IPS-18a (cell line): Measurements from ENCODE around the gene ETV3.

ENCODE experiments used
- H3K27ac ChIP-seq: one replicate; pipeline ENCODE4 v1.5.1; 2013; ENCODE audit warnings: low read length
- H3K27me3 ChIP-seq: one replicate; pipeline ENCODE4 v1.6.1; 2013; ENCODE audit warnings: mild to moderate bottlenecking, low read length; ENCODE audit not compliant: control insufficient read depth, insufficient read depth
- H3K36me3 ChIP-seq: one replicate; pipeline ENCODE4 v1.6.1; 2013; ENCODE audit warnings: low read depth, low read length; ENCODE audit not compliant: control insufficient read depth
- H3K4me1 ChIP-seq: one replicate; pipeline ENCODE4 v1.6.1; 2013; ENCODE audit warnings: low read depth, low read length; ENCODE audit not compliant: control insufficient read depth
- H3K4me3 ChIP-seq: one replicate; pipeline ENCODE4 v1.5.1; 2013; ENCODE audit warnings: low read length
- H3K9ac ChIP-seq: one replicate; pipeline ENCODE4 v1.6.1; 2013; ENCODE audit warnings: mild to moderate bottlenecking, low read length, moderate library complexity
- H3K9me3 ChIP-seq: one replicate; pipeline ENCODE4 v1.6.1; 2013; ENCODE audit warnings: low read depth, low read length; ENCODE audit not compliant: control insufficient read depth

The ETV3 gene

DNA sequence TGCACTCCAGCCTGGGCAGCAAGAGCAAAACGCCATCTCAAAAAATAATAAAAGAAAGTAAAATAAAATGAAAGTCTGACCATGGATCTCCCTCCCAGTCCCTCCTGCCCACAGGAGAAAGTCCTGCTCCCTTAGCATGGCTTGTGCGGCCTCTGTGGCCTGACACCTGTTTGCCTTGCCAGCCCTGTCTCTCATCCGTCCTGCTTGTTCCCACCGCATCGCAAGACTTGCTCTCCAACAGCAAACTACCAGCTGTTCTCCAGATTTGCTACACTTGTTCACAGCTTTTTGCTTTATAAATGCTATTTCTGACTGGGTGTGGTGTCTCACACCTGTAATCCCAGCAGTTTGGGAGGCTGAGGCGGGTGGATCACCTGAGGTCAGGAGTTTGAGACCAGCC lies 41.3 kb downstream of the ETV3 start:
- no peaks in the 10 kb centered on the region for H3K36me3 ChIP-seq
- no peak overlapping the region for H3K4me3 ChIP-seq
- H3K4me1 ChIP-seq: no peaks in the 10 kb centered on the region
- H3K9me3 ChIP-seq: no peaks in the 10 kb centered on the region
- no peak overlapping the region for H3K9ac ChIP-seq
- H3K27ac ChIP-seq: no peak overlapping the region
- no peaks in the 10 kb centered on the region for H3K27me3 ChIP-seq

DNA sequence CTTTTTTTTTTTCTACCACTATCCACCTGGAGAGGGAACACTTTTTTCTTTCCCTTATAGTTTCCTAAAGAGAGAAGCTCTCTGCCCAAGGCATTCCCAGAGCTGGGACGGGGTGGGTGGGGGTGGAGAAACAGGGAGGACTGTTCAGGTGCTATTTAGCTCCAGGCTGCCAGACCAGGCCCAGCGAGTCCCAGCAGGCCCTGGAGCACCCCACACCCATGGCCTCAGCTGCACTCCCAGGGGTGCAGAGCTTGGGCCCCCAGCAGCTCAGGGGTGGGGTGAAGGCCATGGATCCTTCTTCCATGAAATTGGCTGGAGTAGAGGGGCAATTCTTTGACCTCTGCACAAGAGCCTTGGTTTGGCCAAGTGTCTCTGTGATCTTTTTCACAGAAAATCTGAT lies 42.6 kb downstream of the ETV3 start:
- Histone ChIP-seq H3K9me3 (no peaks in the 10 kb centered on the region), H3K36me3 (no peaks in the 10 kb centered on the region), H3K27ac (no peak overlapping the region), H3K4me1 (peaks cover 1% of the 10 kb centered on the region), H3K9ac (no peak overlapping the region), H3K4me3 (no peak overlapping the region), H3K27me3 (no peaks in the 10 kb centered on the region)

DNA sequence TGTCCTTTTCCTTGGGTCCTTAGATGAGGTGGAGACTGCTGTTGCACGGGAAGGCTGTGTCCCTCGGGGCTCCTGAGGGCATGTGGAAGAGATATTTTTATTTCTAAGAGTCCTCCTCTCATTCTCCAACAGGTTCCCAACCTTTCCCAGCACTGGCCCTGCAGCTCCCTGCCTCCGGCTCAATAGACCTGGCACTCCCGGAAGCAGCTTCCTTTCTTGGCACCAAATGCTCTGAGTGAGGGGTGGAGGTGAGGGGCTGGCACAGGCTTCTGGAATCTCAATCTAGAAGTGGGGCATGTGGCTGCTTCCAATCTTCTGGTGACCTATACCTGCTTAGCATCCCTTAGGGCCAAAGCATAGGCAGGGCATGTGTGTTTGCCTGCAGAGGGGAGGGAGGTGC lies 43.1 kb downstream of the ETV3 start:
- H3K36me3 ChIP-seq: no peaks in the 10 kb centered on the region
- H3K27ac ChIP-seq: no peak overlapping the region
- no peak overlapping the region for H3K9ac ChIP-seq
- H3K9me3 ChIP-seq: no peaks in the 10 kb centered on the region
- H3K4me3 ChIP-seq: no peak overlapping the region
- no peaks in the 10 kb centered on the region for H3K27me3 ChIP-seq
- peaks cover 5% of the 10 kb centered on the region for H3K4me1 ChIP-seq

DNA sequence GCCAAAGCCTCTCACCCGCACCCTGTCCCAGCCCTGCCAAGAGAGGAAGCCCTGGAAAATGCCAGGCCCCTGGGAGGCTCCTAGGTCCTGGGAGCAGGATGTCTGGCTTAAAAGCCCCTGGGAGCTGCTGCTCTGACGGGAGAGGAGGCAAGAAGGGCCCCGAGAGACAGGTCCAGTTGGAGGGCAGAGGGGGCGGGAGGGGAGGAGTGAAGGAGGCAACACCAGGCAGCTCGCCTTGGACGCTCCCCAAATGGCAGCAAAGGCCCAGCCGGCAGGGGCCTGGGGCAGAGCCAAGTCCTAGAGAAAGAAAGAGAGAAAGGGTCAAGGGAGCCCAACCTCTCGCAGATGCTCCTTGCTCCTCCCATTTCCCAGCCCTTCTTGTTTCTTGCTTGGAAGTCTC lies 45.4 kb downstream of the ETV3 start:
- Histone ChIP-seq H3K36me3 (no peaks in the 10 kb centered on the region), H3K4me3 (no peak overlapping the region), H3K27ac (no peak overlapping the region), H3K9me3 (no peaks in the 10 kb centered on the region), H3K27me3 (no peaks in the 10 kb centered on the region), H3K4me1 (peaks cover 5% of the 10 kb centered on the region), H3K9ac (no peak overlapping the region)

DNA sequence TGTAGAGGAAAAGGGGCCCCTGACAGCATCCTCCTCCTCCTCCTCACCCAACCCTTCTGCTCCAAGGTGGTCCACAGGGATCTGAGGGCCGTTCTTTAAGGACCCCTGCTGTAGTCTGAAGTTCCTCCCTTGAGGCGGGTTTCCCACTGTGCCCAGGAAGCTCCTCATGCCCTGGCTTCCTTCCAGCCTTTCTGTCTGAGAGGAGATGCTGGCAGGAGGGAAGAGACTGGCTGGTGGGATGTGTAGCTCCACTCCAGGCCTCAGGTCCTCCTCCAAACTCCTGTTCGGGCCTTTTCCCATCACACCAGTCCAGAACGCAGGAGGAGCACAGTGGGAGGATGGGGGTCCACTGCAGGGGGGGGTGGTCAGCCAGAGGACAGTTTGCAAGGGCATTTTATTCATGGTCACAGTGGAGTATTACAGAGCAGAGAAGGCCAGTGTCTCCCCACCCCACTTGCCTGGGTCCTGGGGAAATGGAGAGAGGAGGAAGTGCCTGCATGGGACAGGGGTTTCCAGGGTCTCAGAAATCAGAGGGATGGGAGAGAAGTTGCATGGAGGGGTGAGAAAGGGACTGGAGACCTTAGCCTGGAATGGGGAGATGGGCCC lies 46.4 kb downstream of the ETV3 start:
- H3K9me3 ChIP-seq: no peaks in the 10 kb centered on the region
- no peaks in the 10 kb centered on the region for H3K36me3 ChIP-seq
- no peak overlapping the region for H3K27ac ChIP-seq
- peaks cover 5% of the 10 kb centered on the region for H3K4me1 ChIP-seq
- no peak overlapping the region for H3K9ac ChIP-seq
- H3K27me3 ChIP-seq: no peaks in the 10 kb centered on the region
- H3K4me3 ChIP-seq: no peak overlapping the region

DNA sequence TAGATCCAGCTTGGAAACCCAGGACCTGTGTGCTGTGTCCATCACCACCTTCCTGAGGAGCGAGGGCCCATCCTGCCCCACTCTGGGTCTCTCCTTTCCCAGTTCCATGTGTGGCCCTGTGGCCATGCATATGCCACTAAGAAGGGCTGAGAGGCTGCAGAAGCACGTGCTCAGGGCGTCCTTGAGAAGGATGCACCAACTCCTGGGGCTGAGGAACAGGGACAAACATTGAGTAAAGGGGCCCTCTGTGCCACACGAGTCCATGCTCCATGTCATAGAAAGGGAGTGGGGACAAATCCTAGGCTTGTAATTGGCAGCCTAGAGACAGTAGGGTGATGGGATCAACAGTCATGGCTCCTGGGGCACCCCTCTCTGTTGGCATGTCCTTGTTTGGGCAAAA lies 47.0 kb downstream of the ETV3 start:
- peaks cover 5% of the 10 kb centered on the region for H3K4me1 ChIP-seq
- H3K9ac ChIP-seq: no peak overlapping the region
- no peaks in the 10 kb centered on the region for H3K9me3 ChIP-seq
- H3K36me3 ChIP-seq: no peaks in the 10 kb centered on the region
- H3K27ac ChIP-seq: no peak overlapping the region
- no peak overlapping the region for H3K4me3 ChIP-seq
- no peaks in the 10 kb centered on the region for H3K27me3 ChIP-seq

DNA sequence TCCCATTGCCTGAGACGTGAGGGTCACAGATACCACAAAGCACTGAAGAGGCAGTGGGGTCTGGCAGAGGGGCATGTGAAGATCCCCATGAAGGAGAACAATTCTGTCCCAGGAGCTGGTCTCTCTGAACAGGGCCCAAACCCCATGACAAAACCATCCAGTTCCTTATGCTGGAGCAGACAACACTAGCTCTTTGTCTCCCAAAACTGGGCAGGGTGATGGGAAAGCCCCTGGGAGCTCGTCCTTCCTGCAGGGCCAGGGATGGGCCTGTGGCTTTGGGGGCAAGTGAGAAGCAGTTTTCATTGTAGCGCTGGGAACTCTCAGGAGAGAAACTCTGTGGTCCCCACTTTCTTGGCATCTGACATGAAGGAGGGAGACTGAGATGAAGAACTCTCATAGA lies 47.4 kb downstream of the ETV3 start:
- Histone ChIP-seq H3K27me3 (no peaks in the 10 kb centered on the region), H3K4me1 (peaks cover 5% of the 10 kb centered on the region), H3K9ac (no peak overlapping the region), H3K36me3 (no peaks in the 10 kb centered on the region), H3K27ac (no peak overlapping the region), H3K4me3 (no peak overlapping the region), H3K9me3 (no peaks in the 10 kb centered on the region)

DNA sequence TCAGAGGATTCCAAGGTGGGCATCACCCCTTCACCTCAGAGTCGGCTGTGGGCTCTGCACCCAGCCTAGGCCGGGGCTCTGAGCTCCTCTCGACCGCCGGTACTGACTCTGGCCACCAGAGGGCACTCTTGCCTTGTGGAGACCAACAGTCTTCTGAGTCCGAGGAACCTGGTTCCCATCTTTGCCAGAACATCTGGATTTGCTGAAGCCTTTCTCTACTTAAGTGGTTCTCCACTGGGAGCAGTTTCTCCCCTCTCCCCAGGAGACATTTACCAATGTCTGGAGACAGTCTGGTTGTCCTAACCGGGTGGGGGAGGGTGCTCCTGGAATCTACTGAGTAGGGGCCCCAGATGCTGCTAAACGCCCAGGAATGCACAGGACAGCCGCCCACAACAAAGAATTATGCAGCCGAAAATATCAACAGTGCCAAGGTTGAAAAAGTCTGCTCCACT lies 48.0 kb downstream of the ETV3 start:
- H3K36me3 ChIP-seq: no peaks in the 10 kb centered on the region
- H3K4me3 ChIP-seq: no peak overlapping the region
- H3K4me1 ChIP-seq: peaks cover 5% of the 10 kb centered on the region
- no peak overlapping the region for H3K9ac ChIP-seq
- no peak overlapping the region for H3K27ac ChIP-seq
- H3K9me3 ChIP-seq: no peaks in the 10 kb centered on the region
- no peaks in the 10 kb centered on the region for H3K27me3 ChIP-seq

DNA sequence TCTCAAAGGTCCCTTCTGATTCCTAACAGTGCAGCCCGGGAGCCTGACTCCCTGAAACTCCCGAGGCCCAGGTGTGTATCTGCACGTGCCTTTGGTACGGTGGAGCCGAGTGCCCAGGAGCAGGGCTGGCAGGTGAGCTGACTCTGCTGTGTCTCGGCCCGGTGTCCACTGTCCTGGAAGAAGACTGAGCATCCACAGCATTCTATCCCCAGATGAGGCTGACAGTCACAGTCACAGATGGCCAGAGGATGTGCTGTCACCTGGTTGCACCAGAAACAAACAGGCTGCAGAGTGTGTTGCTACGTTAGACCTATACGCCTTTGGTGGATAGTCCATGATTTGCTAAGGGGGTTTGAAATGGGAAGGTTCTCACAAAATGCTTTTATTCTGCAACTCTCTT lies 48.4 kb downstream of the ETV3 start:
- Histone ChIP-seq H3K27ac (no peak overlapping the region), H3K27me3 (no peaks in the 10 kb centered on the region), H3K36me3 (no peaks in the 10 kb centered on the region), H3K4me1 (peaks cover 5% of the 10 kb centered on the region), H3K4me3 (no peak overlapping the region), H3K9me3 (no peaks in the 10 kb centered on the region), H3K9ac (no peak overlapping the region)

DNA sequence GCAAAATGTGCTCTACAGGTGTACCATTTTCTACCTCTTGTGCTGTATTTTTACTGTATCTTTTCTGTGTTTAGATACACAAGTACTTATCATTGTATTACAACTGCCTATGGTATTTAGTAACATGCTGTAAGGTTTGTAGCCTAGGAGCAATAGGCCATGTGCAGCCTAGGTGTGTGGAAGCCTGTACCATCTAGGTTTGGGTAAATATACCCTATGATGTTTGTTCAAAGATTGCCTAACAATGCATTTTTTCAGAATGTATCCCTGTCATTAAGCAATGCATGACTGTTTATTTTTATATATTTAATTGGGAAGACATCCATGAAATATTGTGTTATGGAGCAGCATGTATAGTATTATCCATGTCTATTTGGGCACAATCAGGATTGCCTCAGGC lies 49.6 kb downstream of the ETV3 start:
- no peak overlapping the region for H3K27ac ChIP-seq
- H3K4me3 ChIP-seq: no peak overlapping the region
- H3K27me3 ChIP-seq: no peaks in the 10 kb centered on the region
- H3K36me3 ChIP-seq: no peaks in the 10 kb centered on the region
- no peaks in the 10 kb centered on the region for H3K9me3 ChIP-seq
- H3K9ac ChIP-seq: no peak overlapping the region
- peaks cover 5% of the 10 kb centered on the region for H3K4me1 ChIP-seq

DNA sequence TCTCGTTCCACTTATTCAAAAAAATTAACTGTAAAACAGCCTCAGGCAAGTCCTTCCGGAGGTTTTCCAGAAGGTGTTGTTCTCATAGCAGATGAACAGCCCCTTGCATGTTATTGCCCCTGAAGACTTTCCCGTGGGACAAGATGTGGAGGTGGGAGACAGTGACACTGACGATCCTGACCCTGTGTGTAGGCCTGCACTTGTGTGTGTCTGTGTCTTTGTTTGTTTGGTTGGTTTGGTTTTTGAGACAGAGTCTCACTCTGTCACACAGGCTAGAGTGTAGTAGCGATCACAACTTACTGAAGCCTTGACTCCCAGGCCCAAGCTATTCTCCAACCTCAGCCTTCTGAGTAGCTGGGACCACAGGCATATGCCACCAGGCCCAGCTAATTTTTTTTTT lies 51.2 kb downstream of the ETV3 start:
- no peaks in the 10 kb centered on the region for H3K36me3 ChIP-seq

DNA sequence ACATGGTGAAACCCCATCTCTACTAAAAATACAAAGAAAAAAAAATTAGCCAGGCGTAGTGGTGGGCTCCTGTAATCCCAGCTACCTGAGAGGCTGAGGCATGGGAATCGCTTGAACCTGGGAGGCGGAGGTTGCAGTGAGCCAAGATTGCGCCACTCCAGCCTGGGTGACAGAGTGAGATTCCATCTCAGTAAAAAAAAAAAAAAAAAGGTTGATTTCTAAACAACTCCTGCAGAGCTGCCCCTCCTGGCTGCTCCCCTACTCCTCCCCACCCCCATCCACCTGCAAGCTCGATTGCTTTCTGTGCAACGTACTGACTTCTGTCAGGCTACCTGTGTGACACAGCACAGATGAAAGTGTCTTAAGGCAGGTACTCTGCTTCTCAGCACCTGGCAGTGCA lies 51.9 kb downstream of the ETV3 start:
- H3K4me3 ChIP-seq: no peak overlapping the region
- no peak overlapping the region for H3K9ac ChIP-seq
- no peaks in the 10 kb centered on the region for H3K9me3 ChIP-seq
- H3K27me3 ChIP-seq: no peaks in the 10 kb centered on the region
- H3K36me3 ChIP-seq: no peaks in the 10 kb centered on the region
- peaks cover 9% of the 10 kb centered on the region for H3K4me1 ChIP-seq
- H3K27ac ChIP-seq: no peak overlapping the region

More for the DNA sequence above, 51.2 kb downstream of the ETV3 start:
- H3K9ac ChIP-seq: no peak overlapping the region
- H3K4me3 ChIP-seq: no peak overlapping the region
- H3K27ac ChIP-seq: no peak overlapping the region
- no peaks in the 10 kb centered on the region for H3K9me3 ChIP-seq
- no peaks in the 10 kb centered on the region for H3K27me3 ChIP-seq
- H3K4me1 ChIP-seq: peaks cover 5% of the 10 kb centered on the region
